Kidney capillary endothelial cell (primary cell): Measurements from ENCODE around the gene INPP5J.
"Not testable (repeated sequence)": the region's sequence is repeated elsewhere in the genome, so short reads cannot be mapped to it uniquely, and the experiment has no call there.

Source experiments
- DNase-seq: peaks from one replicate; pipeline ENCODE4 v3.0.0-alpha.2; 2018; ENCODE audit warnings: low spot score

Gene INPP5J

DNA sequence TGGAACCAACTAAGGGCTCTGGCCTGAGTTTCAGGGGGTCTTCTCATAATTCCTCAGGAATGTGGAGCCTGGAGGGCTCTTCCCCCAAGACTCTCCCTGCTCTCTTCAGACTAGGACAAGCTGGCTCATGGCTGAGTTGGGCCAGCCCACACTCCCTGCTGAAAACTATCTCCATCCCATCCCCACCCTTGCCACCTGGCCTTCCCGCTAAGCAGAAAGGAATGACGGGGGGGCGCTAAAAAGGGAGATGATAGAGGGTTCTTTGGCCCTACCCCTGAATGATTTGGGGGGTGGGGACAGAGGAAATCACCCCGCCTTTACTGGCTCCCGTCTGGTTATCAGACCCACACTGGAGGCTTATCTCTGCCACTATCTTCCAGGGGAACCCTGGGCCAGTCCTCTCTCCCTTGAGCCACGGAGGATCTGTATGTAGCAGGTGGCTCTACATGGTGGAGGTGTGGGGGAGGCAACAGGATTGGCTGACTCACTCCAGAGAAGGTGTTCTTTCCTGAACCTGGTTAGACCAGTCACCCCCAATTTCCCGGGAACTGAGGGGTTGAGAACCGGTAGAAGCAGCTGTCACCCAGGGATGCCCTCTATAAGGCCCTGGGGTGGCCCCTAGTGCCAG lies 35.9 kb upstream of the INPP5J start:
- DNase-seq, result no peak

DNA sequence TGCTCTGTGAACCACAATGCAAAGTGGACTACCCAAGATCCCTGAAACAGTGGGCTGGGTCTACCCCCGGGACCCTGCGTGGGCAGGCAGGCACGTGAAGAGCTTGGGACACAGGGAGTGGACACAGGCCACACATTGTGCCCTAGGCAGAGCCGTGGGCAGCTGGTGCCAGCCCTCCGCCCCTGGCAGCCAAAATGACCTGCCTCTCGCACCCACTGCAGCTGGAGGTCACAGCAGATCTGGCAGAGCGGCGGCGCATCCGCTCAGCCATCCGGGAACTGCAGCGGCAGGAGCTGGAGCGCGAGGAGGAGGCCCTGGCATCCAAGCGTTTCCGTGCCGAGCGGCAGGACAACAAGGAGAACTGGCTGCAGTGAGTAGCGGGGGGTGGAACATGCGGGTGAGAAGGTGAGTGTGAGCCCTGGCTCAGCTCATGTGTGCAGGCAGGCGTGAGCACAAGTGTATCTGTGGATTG lies 35.0 kb upstream of the INPP5J start:
- DNase-seq, result no peak

GRCh38 chr22:31088233-31088986 lies 34.4 kb upstream of the INPP5J start:
- no peak for DNase-seq

DNA sequence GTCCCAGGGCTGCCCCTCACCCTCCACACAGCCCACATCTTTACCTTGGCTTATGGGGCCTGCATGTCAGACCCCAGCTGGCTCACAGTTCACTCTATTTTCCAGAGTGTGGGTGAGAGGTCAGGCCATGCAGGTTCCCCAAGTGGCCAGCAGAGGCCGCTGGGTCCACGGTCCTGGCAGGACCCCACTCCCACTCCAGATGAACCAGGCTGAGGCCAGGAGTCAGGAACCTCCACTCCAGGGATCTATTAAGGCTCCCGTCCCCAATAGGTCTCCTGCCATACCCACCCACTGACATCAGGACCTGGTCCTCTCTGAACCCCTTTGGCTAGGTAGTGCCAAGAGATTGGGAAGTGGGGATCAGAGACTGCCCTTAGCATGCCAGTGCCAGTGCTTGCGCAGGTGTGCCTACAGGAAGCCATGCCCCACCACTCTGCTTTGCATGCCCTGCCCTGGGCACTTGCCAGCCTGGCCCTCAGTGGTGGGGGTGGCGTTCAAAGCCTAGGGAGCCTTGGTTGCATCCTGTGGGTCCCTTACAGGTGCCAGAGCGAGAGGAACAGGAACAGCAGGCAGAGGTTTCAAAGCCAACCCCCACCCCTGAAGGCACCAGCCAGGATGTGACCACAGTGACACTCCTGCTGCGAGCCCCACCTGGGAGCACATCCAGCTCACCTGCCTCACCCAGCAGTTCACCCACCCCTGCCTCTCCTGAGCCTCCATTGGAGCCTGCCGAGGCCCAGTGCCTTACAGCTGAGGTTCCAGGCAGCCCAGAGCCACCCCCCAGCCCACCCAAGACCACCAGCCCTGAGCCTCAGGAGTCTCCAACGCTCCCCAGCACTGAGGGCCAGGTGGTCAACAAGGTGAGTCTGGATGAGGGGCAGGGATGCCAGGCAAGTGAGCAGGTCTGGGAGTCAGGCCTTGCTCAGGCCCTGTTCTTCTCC lies 33.3 kb upstream of the INPP5J start:
- no peak for DNase-seq

GRCh38 chr22:31090217-31091085 lies 32.3 kb upstream of the INPP5J start:
- no peak for DNase-seq

GRCh38 chr22:31091106-31091975 lies 31.4 kb upstream of the INPP5J start:
- no peak for DNase-seq

DNA sequence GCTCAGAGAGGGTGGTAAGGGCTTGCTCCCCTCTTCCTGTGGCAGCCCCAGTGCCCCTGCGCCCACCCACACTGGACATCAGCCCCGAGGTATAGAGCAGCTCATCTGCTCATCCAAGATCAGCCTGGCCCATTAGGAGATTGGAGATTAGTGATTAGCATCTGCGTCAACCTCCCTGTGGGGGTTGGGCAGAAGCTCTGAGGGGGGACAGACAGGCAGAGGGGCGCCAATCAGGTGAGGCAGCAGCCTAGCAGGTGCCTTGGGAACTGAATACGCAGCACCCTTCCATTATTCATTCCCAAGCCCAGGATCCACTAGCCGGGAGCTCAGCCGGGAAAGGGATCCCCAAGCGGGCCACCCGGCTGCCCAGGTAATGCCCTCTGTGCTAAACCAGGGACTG lies 30.6 kb upstream of the INPP5J start:
- DNase-seq, result no peak

DNA sequence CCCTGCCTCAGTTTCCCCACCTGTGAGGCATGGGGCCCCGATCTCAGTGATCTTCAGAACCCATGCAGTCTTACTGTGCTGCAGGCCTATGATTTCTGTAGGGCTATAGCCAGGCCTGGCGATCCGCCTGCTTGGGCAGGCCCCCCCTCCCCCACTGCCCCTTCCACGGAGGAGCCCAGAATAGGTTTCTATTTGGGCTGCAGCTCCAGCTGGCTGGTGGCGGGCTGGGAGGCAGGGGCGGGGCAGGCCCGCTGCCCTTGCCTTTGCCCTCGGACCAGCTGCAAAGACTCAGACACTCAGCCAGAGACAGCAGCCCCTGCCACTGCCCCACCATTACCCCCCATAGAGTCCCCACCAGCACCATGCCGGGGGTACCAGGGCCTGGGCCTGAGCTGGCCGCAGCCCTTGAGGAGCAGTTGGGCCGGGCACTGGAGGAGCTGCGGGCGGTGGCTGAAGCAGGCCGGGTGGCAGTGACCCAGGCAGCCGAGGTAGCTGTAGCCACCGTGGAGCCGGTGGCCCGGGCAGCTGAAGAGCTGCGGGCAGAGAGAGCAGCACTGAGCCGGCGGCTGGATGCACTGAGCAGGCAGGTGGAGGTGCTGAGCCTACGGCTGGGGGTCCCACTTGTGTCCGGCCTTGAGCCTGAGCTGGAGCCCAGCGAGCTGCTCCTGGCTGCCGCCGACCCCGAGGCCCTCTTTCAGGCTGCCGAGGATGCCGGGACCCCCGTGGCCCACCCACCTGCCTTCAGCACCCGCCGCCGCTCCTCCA lies 29.5 kb upstream of the INPP5J start:
- no peak for DNase-seq

DNA sequence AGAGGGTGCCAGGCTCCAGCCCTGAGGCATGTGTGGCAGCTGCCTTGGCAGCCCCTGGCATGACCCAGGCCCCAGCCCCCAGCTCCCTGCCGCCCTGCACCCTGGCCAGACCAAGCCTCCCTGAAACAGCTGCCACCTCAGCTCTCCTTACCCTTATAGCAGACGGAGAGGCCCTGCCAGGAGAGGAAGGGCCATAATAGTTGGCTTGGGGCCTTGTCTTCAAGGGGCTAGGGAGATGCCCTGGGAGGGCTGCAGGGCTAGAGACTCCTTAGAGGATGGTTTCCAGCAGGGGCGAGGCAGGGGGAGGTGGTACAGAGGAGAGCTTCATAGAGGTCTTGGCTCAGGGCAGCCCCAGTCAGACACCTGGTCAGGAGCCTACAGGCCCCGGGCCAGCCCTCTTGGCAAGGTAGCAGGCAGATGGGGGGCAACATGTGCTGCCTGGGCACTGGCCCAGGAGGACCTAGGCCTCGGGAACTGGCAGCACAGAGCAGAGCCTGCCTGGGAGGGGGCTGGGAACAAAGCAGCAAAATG lies 28.7 kb upstream of the INPP5J start:
- no peak for DNase-seq

- no peak for DNase-seq
Observed at GRCh38 chr22:31094741-31095140, 28.0 kb upstream of the INPP5J start.

GRCh38 chr22:31095637-31096249 lies 27.0 kb upstream of the INPP5J start:
- no peak for DNase-seq

DNA sequence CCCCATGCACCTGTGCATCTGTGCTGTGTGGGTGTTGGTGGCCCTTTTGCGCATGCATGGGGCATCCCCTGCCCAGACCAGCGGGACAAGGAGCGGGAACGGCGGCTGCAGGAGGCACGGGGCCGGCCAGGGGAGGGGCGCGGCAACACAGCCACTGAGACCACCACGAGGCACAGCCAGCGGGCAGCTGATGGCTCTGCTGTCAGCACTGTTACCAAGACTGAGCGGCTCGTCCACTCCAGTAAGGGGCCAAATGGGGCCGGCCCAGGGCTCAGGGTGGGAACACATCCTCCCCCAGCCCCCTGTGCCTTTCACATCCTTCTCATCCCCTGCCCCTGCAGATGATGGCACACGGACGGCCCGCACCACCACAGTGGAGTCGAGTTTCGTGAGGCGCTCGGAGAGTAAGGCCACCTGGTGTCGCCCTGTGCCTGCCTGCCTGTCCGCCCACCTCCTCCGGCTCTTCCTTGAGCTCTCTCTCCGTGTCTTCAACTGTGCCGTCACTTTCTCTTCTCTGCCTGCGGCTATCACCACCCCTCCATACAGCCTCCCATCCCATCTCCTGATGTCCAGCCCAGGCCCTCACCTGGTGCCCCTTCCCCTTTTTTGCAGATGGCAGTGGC lies 26.0 kb upstream of the INPP5J start:
- no peak for DNase-seq

DNA sequence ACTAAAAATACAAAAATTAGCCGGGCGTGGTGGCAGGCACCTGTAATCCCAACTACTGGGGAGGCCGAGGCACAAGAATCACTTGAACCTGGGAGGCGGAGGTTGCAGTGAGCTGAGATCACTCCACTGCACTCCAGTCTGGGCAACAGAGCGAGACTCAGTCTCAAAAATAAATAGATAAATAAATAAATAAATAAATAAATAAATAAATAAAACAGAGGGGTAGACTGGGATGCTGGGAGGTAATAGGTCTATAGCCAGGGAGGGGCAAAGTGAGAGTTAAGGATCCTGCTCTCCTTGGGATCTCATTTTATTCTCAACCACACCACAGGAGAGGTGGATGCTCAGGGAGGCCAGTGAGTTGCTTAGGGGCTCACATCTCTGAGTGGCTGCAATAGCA lies 25.2 kb upstream of the INPP5J start:
- not testable (repeated sequence) for DNase-seq

GRCh38 chr22:31097941-31098631 lies 24.7 kb upstream of the INPP5J start:
- no peak for DNase-seq

DNA sequence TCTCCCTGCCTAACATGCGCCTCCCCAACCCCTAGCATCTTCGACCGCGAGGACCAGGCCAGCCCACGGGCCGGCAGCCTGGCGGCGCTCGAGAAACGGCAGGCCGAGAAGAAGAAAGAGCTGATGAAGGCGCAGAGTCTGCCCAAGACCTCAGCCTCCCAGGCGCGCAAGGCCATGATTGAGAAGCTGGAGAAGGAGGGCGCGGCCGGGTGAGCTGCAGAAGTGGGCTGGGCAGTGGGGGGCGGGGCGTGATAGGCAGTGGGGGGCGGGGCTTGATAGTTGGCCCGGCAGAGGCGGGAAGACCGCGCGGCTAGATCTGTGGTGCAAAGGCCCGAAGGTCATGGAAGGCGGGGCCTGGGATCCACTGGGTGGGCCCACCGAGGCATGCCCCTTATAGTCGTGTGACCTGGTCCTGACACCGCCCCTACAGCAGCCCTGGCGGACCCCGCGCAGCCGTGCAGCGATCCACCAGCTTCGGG lies 24.1 kb upstream of the INPP5J start:
- DNase-seq, result no peak

- no peak for DNase-seq
Observed at GRCh38 chr22:31099386-31099785, 23.4 kb upstream of the INPP5J start.

- DNase-seq, result no peak
Observed at GRCh38 chr22:31099841-31100761, 22.7 kb upstream of the INPP5J start.
